ENCODE data around the gene ZCCHC4.

GRCh38 chr4:25356068-25356467 is 43.5 kb downstream of the ZCCHC4 start:
- TF ChIP-seq GATA2 (IDR thresholded peaks at IDR 0.05; ENCODE audit: low read depth, low read length) = no peak
- TF ChIP-seq GATA3 (IDR thresholded peaks at IDR 0.05; ENCODE audit: low read depth, low read length) = no peak
